HG02885 (cell line): ENCODE measurements around the gene SETD2.

Experiments
- ATAC-seq: cut with Tn5 transposase; IDR thresholded peaks from one replicate; pipeline ENCODE4 v1.9.1; 2021; ENCODE audit warnings: mild to moderate bottlenecking; ENCODE audit not compliant: unreplicated experiment, poor library complexity

SETD2 gene

DNA sequence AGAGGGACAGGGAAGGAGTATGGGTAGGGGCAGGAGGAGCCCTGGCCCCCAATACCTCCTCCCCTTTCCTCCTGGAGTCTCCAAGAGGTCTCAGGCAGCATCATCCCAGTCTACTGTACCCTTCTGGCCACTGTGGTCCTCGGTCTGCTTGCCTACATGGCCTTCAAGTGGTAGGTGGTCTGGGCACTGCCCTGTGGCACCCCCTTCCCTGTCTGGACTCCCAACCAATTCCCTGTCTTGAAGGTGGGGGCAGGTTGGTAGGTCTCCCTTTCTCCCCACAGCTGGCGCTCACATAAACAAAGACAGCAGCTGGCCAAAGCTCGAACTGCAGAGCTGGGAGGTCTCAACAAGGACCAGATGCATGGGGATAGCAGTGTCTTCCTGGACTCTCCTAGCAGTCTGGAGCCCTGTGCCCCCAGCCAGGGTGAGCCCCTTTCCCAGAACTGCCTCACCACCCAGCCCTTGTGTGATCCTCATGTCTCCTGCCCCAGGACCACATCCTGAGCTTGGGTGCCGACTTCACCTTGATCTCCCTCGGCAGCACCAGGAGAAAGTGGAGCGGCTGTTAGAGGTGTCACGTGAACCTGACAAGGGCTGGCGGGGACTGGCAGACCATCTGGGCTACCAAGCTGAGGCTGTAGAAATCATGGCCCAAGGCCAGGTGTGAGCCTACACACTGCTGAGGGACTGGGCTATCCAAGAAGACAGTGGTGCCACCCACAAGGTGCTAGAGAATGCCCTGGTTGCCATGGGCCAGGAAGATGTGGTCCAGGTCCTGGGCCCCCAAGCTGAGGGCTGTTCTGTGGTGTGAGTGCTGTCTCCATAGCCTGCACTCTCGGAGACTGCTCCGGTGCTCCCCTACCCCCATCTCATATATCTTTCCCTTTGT lies 151.3 kb downstream of the SETD2 start:
- ATAC-seq = no peak

DNA sequence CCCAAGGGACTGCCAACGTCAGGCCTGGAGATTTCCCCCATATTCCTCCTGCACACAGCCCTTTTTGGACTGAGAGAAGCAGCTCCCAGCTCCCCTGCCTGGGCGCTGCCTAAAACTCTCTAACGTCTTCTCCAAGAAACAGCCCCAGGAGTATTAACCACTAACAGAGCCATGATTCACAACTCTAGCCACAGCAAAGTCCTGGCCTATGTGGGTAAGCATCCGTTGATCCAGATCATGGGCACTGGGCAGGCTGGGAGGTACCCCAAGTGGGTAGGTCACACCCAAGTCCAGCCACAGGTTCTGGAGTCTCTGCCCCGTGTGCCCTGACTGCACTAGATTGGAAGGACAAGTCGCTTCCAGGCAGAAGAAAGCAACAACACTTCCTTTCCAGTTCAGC lies 152.5 kb downstream of the SETD2 start:
- no peak for ATAC-seq

DNA sequence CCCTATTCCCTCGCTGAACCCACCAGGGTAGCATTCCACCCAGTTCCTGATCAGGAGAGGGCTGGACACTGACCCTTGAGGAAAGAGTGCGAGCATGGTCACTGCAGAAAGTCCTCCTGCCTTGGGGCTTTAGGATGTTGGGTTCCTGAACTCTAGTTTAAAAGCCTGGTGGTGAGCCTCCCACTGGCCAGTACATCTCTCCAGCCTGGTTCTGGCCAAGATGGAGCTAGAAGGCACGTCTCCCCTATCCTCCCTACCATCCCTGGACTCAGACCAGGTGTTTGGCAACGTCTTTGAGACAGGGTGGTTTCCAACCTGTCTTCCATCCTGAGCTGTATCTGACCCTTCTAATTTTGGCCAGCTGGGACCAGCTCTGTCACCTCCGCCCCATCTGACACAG lies 153.0 kb downstream of the SETD2 start:
- no peak for ATAC-seq

DNA sequence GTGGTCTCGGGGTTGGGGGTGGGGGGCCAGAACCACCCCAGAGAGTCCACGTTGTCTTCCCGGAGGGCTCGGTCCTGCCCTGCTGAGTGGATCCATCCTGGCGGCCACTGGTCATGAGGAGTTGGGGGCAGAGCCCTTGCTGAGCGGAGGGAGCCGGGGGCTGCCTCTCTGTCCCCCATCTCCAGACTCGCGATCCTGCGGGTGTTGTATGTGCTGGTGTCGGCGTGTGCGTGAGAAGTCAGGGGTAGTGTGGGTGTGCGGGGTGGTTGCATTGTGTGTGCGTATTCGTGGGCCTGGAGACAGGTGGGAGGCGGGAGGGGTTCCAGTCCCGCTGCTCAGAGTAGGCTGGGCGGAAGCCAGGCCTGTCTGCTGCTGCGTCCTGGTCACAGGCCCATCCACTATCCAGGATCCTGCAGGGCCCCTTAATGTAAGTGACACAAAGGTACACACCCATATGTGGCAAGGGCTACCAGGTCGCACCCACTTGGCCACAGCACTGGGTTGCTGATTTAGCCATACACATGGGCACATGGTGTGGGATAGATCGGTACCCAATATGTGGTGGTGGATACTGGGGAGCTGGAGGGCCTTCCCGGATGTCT lies 153.7 kb downstream of the SETD2 start:
- no peak for ATAC-seq

DNA sequence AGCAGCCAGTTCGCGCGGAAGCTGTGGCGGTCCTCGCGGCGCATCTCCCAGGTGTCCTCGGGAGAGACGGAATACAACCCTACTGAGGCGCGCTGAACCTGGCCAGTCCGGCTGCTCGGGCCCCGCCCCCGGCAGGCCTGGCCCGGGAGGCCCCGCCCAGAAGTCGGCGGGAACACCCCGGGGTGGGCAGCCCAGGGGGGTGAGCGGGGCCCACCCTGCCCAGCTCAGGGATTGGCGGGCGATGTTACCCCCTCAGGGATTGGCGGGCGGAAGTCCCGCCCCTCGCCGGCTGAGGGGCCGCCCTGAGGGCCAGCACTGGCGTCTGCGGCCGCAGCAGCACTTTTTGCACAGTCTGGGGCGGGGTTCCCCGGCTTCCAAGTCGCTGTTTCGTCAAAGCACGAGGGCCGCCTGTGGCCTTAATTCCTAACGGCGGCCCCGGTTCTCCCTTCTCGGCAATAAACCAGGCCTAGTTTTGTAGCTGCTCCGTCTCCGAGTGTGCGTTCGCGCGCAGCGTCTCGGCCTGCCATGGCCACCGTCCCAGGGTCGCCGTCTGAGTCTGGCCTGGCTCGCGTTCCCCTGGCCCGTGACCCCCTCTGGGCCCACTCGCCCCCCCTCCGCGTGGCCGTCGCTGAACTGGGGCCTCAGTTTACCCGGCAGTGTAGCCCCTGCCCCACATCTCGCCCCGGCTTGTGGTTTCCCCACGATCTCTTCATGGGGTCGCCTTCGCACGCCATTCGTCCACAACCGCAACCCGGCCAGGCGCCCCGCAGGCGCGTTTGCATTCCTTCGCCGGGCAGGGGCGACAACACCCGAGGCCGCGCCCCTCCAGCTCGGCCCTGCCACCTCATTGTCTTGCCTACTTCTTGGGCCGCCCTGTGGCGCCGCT lies 154.4 kb downstream of the SETD2 start:
- ATAC-seq = peak; percentile 90

DNA sequence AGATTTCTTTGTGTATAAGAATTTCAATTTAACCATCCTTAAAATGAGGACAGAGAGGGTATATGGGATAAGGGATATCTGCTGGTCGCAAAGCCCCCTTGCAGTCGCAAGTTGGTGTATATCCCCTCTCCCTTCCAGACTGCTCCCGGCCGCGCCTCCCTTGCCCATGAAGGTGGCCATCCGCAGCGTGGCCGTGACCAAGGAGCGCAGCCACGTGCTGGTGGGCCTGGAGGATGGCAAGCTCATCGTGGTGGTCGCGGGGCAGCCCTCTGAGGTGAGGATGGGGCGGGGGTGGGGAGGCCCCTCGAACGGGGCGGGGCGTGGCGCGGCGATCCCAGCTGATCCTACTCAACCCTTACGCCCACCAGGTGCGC lies 155.1 kb downstream of the SETD2 start:
- no peak for ATAC-seq

DNA sequence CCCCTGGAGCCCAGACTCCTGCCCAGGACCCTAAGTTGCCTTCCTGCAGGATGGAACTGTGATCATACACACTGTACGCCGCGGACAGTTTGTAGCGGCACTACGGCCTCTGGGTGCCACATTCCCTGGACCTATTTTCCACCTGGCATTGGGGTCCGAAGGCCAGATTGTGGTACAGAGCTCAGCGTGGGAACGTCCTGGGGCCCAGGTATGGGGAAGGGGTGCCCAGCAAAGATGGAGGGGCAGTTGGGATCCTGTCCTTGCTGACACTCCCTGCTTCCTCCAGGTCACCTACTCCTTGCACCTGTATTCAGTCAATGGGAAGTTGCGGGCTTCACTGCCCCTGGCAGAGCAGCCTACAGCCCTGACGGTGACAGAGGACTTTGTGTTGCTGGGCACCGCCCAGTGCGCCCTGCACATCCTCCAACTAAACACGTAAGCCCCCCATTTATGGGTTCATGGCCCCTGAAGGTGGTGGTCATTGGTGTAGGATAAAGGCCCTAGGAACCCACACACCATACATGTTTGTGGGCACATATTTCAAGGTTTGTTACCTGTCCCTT lies 155.6 kb downstream of the SETD2 start:
- ATAC-seq = no peak

DNA sequence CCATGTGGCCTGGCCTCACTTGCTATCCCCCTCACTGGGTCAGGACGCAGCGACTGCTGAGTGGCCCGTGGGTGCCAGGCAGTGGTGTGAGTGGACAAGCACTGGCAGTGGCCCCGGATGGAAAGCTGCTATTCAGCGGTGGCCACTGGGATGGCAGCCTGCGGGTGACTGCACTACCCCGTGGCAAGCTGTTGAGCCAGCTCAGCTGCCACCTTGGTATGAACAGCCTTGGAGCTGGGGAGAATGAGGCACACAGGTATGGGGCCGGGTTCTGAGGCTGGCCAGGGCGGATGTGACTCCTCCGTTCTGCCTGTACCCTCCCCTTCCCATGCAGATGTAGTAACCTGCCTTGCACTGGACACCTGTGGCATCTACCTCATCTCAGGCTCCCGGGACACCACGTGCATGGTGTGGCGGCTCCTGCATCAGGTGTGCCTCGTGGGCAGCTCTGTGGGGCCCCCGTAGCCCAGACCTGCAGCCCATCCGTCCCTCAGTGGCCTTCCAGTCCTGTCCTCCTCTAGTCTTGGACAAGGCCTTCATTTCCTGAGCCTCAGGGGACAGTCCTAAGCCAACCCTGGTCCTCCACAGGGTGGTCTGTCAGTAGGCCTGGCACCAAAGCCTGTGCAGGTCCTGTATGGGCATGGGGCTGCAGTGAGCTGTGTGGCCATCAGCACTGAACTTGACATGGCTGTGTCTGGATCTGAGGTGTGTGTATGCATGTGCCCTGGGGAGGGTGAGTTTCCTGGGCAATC lies 156.3 kb downstream of the SETD2 start:
- ATAC-seq = no peak

DNA sequence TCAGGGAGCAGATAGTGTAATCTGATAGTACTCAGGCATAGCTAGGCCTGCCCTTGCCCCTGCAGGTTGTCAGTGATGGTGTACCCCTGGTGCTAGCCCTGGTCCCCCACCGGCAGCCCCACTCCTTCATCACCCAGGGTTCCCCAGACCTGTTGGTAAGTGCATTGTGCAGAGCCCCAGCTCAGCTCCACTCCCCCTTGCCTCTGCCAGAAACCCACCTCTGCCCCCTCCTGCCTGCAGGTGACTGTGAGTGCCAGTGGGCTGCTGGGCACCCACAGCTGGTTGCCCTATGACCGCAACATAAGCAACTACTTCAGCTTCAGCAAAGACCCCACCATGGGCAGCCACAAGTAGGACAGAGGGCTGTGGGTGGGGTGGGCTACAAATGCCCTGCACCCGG lies 156.9 kb downstream of the SETD2 start:
- ATAC-seq = no peak

DNA sequence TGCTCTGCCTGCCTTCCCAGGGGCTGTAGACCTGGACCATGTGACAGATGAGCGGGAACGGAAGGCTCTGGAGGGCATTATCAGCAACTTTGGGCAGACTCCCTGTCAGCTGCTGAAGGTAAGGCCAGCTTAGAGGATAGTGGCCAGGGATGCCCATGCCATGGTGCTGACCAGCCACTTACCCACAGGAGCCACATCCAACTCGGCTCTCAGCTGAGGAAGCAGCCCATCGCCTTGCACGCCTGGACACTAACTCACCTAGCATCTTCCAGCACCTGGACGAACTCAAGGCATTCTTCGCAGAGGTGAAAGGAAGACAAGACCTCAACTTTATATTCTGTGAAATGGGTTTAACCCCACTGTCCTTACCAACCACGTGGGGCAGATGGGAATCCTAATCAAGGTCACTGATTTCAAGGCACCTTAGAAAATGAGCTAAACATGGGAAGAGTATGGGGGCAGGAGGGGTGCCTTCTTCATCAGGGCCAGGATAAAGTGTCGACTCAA lies 157.7 kb downstream of the SETD2 start:
- no peak for ATAC-seq

DNA sequence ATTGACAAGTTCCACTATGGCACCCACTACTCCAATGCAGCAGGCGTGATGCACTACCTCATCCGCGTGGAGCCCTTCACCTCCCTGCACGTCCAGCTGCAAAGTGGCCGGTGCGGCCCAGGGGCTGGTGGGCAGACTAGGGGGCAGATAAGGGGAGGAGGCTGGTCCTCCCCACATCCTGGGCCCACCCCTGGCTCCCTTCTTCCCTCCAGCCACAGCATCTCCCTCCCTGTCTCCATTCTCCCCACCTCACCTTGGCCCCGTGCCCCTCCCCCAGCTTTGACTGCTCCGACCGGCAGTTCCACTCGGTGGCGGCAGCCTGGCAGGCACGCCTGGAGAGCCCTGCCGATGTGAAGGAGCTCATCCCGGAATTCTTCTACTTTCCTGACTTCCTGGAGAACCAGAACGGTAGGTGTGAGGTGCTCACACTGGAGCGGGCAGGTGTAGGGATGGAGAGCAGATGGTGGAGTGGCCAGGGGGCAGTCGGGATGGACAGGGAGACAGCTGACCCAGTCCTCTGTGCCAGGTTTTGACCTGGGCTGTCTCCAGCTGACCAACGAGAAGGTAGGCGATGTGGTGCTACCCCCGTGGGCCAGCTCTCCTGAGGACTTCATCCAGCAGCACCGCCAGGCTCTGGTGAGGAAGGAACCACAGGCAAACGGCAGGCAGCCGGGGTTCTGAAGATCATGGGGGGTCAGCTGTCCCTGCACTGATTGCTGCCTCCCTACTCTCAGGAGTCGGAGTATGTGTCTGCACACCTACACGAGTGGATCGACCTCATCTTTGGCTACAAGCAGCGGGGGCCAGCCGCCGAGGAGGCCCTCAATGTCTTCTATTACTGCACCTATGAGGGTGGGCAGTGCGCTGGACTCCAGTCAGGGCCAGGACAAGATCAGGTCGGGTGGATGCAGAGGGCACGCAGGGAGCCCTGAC lies 158.4 kb downstream of the SETD2 start:
- ATAC-seq = no peak

DNA sequence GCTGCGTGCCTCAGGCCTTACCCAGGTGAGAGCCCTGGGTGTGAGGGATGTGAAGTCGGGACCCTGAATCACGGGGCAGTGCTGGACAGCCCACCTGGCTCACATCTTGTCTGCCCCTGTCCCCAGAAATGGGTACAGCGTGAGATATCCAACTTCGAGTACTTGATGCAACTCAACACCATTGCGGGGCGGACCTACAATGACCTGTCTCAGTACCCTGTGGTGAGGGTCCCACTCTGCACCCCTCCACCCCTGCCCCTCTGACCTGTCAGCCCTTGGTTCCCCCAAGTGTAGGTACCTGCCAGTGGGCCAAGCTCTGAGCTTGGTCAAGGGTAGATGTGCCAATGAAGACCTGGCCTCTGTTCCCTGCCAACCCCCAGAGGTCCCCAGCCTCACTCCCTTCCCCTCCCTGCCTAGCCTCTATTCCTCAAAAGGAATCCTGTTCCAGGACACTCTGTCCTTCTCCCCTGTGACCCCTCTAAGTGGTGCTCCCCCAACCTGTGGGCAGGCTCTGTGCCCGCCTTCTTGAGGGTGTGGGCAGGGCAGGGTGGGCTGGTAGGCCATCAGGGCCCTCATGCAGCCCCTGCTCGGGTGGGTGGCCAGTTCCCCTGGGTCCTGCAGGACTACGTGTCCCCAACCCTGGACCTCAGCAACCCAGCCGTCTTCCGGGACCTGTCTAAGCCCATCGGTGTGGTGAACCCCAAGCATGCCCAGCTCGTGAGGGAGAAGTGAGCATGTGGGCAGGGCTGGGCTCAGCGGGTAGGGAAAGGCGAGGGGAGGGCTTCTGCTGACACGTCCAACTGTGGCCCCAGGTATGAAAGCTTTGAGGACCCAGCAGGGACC lies 159.3 kb downstream of the SETD2 start:
- no peak for ATAC-seq

DNA sequence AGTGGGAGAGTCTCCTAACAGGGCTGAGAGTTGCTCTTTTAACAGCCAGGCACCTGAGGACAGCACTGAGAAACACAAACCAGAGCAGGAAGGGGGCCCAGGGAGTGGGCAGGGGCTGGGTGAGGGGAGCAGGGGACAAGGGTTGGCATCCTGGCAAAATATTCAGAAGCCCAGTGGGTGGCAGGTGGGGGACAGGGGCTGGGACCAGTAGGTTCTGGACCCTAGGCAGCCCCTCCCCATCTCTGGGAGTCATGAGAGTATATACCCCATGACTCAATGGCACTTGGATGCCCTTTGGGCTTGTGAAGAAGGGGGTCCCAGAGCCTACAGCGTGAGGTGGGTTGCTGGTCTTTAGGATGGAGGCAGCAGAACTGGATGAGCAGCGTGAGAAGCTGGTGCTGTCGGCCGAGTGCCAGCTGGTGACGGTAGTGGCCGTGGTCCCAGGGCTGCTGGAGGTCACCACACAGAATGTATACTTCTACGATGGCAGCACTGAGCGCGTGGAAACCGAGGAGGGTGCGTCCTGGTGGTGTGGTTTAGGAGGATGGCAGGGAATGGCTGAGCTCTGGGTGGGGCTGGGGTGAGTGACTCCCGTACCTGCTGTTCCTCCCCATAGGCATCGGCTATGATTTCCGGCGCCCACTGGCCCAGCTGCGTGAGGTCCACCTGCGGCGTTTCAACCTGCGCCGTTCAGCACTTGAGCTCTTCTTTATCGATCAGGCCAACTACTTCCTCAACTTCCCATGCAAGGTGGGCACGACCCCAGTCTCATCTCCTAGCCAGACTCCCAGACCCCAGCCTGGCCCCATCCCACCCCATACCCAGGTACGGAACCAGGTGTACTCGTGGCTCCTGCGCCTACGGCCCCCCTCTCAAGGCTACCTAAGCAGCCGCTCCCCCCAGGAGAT lies 160.2 kb downstream of the SETD2 start:
- ATAC-seq = no peak

DNA sequence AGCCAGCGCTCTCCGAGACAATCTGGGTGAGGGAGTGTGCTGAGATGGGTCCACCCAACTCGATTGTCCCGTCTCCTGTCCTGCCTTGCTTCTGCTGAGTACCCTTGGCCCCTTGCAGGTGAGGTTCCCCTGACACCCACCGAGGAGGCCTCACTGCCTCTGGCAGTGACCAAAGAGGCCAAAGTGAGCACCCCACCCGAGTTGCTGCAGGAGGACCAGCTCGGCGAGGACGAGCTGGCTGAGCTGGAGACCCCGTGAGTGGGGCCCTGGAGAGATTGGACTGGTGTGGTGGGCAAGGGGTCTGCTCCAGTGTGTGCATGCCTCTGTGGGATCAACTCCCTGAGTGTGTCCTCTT lies 160.9 kb downstream of the SETD2 start:
- no peak for ATAC-seq

DNA sequence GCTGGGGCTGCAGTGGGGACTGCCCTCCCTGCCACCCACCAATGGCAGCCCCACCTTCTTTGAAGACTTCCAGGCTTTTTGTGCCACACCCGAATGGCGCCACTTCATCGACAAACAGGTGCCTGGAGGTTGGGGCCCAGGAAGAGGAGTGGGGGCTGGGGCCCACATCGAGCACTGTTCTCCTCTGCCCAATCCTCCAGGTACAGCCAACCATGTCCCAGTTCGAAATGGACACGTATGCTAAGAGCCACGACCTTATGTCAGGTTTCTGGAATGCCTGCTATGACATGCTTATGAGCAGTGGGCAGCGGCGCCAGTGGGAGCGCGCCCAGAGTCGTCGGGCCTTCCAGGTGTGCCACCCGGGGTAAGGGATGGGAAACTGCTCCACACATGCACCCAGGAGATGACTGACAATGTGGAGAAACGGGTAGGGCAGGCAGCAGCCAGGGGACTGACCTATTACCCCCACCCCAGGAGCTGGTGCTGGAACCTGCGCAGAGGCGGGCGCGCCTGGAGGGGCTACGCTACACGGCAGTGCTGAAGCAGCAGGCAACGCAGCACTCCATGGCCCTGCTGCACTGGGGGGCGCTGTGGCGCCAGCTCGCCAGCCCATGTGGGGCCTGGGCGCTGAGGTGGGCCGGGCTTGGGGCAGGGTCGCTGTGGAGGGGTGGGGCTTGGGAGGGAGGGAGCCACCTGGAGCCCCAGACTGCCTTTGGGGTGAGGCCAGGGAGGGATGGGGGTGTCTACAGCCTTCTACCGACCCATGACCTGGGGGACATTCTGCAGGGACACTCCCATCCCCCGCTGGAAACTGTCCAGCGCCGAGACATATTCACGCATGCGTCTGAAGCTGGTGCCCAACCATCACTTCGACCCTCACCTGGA lies 161.5 kb downstream of the SETD2 start:
- no peak for ATAC-seq

DNA sequence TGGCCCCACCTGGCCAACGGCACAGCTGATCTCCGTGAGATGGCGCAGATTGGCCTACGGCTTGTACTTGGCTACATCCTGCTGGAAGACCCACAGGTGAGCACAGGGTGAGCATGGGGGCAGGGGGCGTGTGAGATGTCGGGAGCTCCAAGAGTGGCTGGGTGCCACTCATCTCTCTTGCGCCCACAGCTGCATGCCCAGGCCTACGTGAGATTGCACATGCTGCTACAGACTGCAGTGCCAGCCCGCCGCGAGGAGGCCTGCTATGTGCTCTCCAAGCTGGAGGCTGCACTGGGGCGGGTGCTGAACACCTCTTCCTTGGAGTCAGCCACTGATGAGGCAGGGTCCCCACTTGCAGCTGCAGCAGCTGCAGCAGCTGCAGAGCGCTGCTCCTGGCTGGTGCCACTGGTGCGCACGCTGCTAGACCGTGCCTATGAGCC lies 162.2 kb downstream of the SETD2 start:
- no peak for ATAC-seq
